ENCODE results near the gene SAMD1. TPM values are rescaled to one million over a fixed set of nuclear protein-coding genes. Genes with fewer than 3 reads are reported as not detected.

The SAMD1 gene
- total and polyA plus RNA-seq, 2 experiments from 2014 or later: 32.2 to 69.0 TPM

DNA sequence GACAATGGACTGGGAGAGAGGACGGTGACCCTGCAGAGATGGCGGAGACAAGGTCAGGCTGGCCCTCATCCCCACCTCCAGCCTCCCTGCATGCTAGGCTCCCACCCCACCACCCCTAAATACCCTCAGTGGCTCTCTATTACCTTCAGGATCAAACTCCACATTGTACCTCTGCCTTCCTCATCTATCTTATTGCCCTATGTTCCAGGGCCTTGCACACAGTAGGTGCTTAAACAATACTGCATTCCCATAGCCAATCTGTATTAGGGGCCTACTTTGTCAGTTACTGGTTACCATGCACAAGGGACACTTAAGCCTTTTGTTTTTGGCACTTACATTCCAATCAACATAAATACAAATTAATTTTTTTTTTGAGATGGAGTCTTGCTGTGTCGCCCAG lies 35.2 kb downstream of the SAMD1 start (continued):
- TF ChIP-seq, protein P1, sequence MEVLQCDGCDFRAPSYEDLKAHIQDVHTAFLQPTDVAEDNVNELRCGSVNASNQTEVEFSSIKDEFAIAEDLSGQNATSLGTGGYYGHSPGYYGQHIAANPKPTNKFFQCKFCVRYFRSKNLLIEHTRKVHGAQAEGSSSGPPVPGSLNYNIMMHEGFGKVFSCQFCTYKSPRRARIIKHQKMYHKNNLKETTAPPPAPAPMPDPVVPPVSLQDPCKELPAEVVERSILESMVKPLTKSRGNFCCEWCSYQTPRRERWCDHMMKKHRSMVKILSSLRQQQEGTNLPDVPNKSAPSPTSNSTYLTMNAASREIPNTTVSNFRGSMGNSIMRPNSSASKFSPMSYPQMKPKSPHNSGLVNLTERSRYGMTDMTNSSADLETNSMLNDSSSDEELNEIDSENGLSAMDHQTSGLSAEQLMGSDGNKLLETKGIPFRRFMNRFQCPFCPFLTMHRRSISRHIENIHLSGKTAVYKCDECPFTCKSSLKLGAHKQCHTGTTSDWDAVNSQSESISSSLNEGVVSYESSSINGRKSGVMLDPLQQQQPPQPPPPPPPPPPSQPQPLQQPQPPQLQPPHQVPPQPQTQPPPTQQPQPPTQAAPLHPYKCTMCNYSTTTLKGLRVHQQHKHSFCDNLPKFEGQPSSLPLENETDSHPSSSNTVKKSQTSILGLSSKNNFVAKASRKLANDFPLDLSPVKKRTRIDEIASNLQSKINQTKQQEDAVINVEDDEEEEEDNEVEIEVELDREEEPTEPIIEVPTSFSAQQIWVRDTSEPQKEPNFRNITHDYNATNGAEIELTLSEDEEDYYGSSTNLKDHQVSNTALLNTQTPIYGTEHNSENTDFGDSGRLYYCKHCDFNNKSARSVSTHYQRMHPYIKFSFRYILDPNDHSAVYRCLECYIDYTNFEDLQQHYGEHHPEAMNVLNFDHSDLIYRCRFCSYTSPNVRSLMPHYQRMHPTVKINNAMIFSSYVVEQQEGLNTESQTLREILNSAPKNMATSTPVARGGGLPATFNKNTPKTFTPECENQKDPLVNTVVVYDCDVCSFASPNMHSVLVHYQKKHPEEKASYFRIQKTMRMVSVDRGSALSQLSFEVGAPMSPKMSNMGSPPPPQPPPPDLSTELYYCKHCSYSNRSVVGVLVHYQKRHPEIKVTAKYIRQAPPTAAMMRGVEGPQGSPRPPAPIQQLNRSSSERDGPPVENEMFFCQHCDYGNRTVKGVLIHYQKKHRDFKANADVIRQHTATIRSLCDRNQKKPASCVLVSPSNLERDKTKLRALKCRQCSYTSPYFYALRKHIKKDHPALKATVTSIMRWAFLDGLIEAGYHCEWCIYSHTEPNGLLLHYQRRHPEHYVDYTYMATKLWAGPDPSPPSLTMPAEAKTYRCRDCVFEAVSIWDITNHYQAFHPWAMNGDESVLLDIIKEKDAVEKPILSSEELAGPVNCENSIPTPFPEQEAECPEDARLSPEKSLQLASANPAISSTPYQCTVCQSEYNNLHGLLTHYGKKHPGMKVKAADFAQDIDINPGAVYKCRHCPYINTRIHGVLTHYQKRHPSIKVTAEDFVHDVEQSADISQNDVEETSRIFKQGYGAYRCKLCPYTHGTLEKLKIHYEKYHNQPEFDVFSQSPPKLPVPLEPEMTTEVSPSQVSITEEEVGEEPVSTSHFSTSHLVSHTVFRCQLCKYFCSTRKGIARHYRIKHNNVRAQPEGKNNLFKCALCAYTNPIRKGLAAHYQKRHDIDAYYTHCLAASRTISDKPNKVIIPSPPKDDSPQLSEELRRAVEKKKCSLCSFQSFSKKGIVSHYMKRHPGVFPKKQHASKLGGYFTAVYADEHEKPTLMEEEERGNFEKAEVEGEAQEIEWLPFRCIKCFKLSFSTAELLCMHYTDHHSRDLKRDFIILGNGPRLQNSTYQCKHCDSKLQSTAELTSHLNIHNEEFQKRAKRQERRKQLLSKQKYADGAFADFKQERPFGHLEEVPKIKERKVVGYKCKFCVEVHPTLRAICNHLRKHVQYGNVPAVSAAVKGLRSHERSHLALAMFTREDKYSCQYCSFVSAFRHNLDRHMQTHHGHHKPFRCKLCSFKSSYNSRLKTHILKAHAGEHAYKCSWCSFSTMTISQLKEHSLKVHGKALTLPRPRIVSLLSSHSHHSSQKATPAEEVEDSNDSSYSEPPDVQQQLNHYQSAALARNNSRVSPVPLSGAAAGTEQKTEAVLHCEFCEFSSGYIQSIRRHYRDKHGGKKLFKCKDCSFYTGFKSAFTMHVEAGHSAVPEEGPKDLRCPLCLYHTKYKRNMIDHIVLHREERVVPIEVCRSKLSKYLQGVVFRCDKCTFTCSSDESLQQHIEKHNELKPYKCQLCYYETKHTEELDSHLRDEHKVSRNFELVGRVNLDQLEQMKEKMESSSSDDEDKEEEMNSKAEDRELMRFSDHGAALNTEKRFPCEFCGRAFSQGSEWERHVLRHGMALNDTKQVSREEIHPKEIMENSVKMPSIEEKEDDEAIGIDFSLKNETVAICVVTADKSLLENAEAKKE (CRISPR knock-in tag; IDR thresholded peaks at IDR 0.05): no peak
- TF ChIP-seq STAT1 (IDR thresholded peaks at IDR 0.05; ENCODE audit: unreplicated experiment) (no peak), JUNB (IDR thresholded peaks at IDR 0.05; ENCODE audit: unreplicated experiment) (no peak), ZNF331 (CRISPR knock-in tag; IDR thresholded peaks at IDR 0.05; ENCODE audit: low read depth) (no peak), NANOG (IDR thresholded peaks at IDR 0.05; ENCODE audit: borderline replicate concordance) (no peak)
- TF ChIP-seq, protein P2, sequence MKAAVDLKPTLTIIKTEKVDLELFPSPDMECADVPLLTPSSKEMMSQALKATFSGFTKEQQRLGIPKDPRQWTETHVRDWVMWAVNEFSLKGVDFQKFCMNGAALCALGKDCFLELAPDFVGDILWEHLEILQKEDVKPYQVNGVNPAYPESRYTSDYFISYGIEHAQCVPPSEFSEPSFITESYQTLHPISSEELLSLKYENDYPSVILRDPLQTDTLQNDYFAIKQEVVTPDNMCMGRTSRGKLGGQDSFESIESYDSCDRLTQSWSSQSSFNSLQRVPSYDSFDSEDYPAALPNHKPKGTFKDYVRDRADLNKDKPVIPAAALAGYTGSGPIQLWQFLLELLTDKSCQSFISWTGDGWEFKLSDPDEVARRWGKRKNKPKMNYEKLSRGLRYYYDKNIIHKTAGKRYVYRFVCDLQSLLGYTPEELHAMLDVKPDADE (IDR thresholded peaks at IDR 0.05): no peak

DNA sequence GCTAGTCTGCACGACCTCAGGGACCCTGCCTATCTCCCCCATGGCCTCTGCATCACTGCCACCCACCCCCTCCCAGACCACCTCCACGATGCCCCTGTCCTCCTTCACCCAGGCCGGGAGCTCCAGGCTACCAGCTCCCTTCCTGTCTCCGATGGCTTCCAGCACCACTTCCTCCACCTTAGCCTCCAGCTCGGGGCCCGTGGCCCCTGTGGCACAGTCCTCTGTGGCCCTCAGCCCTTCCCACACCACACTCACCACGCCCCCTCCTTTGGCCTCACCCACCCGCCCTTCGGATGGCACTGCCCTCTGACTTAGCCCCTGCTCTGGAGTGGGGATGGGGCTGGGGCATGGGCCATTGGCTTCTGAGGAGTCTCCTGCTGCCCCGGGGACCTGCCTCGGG lies 35.8 kb downstream of the SAMD1 start:
- ATAC-seq: no peak
- peaks cover 31% of the 10 kb centered on the region for H3K27me3 Mint-ChIP-seq (ENCODE audit: insufficient read depth, low read depth, poor library complexity)
- Histone ChIP-seq H3K36me3 (ENCODE audit: insufficient read depth) (no peaks in the 10 kb centered on the region), H3K27ac (ENCODE audit: low read depth) (no peak overlapping the region), H3K27me3 (ENCODE audit: insufficient read depth) (peaks cover 22% of the 10 kb centered on the region), H3K79me2 (replicated peaks; ENCODE audit: insufficient read depth) (no peaks in the 10 kb centered on the region), H3K9me2 (ENCODE audit: insufficient read depth) (no peaks in the 10 kb centered on the region), H3K4me1 (ENCODE audit: insufficient read depth) (peaks cover 4% of the 10 kb centered on the region; the same call in 1 of the 2 replicates), H3K4me3 (no peak overlapping the region), H4K20me1 (replicated peaks; ENCODE audit: insufficient read depth) (no peaks in the 10 kb centered on the region; the same call in 1 of the 2 replicates), H3F3A (replicated peaks; ENCODE audit: low read depth) (no peaks in the 10 kb centered on the region; the same call in 1 of the 2 replicates), H3K4me2 (no peak overlapping the region), H2AFZ (no peak overlapping the region)
- no peaks in the 10 kb centered on the region; the same call in 2 of the 3 replicates for H3K9me3 Mint-ChIP-seq
- H3K4me3 Mint-ChIP-seq: no peak overlapping the region
- H3K36me3 Mint-ChIP-seq (ENCODE audit: low read depth): peaks cover 24% of the 10 kb centered on the region
- no peak for DNase-seq (ENCODE audit: low spot score)
- peaks cover 9% of the 10 kb centered on the region; the same call in 2 of the 3 replicates for H3K4me1 Mint-ChIP-seq
- H3K27ac Mint-ChIP-seq: no peak overlapping the region
- no peak for TF ChIP-seq CREB1 (CRISPR knock-in tag; IDR thresholded peaks at IDR 0.05; ENCODE audit: low read depth)
- TF ChIP-seq, protein P3, sequence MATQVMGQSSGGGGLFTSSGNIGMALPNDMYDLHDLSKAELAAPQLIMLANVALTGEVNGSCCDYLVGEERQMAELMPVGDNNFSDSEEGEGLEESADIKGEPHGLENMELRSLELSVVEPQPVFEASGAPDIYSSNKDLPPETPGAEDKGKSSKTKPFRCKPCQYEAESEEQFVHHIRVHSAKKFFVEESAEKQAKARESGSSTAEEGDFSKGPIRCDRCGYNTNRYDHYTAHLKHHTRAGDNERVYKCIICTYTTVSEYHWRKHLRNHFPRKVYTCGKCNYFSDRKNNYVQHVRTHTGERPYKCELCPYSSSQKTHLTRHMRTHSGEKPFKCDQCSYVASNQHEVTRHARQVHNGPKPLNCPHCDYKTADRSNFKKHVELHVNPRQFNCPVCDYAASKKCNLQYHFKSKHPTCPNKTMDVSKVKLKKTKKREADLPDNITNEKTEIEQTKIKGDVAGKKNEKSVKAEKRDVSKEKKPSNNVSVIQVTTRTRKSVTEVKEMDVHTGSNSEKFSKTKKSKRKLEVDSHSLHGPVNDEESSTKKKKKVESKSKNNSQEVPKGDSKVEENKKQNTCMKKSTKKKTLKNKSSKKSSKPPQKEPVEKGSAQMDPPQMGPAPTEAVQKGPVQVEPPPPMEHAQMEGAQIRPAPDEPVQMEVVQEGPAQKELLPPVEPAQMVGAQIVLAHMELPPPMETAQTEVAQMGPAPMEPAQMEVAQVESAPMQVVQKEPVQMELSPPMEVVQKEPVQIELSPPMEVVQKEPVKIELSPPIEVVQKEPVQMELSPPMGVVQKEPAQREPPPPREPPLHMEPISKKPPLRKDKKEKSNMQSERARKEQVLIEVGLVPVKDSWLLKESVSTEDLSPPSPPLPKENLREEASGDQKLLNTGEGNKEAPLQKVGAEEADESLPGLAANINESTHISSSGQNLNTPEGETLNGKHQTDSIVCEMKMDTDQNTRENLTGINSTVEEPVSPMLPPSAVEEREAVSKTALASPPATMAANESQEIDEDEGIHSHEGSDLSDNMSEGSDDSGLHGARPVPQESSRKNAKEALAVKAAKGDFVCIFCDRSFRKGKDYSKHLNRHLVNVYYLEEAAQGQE (IDR thresholded peaks at IDR 0.05; ENCODE audit: unreplicated experiment): no peak
- TF ChIP-seq NANOG (IDR thresholded peaks at IDR 0.05; ENCODE audit: borderline replicate concordance): no peak
- TF ChIP-seq ZNF331 (CRISPR knock-in tag; IDR thresholded peaks at IDR 0.05; ENCODE audit: low read depth): no peak
